ENCODE measurements around the gene OPTN.

Gene OPTN

DNA sequence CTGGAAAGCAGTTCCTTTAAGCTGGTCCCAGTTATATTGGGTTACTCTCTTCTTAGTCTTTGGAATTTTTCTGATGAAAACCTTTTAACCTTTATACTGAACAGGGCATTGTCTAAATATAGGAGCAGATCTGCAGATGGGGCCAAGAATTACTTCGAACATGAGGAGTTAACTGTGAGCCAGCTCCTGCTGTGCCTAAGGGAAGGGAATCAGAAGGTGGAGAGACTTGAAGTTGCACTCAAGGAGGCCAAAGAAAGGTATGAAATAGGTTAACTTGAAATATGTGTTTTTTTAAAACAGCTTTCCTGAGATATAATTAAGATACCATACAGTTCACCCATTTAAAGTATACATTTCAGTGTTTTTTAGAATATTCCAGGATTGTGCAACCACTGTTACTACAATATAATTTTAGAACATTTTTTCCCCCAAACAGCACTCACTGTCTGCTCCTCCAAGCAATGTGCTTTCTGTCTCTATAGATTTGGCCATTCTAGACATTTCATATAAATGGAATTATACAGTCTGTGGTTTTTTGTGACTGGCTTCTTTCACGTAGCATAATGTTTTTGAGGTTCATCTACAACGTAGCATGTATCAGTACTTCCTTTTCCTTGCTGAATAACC lies 18.9 kb downstream of the OPTN start:
- no peaks in the 10 kb centered on the region for H3K9me3 ChIP-seq (ENCODE audit: low read length)
- H3K27ac ChIP-seq (ENCODE audit: low read depth, low read length, poor library complexity, severe bottlenecking), result no peak overlapping the region
- no peaks in the 10 kb centered on the region for H3K4me1 ChIP-seq (ENCODE audit: insufficient read depth, low read length, severe bottlenecking)
- H3K4me3 ChIP-seq (ENCODE audit: low read depth, low read length, poor library complexity, severe bottlenecking), result no peak overlapping the region
- H3K4me2 ChIP-seq (ENCODE audit: low read length), result no peak overlapping the region
- H3K27me3 ChIP-seq (ENCODE audit: insufficient read depth, low read length), result no peaks in the 10 kb centered on the region
- H2AFZ ChIP-seq (ENCODE audit: low read length), result no peak overlapping the region
- no peak overlapping the region for H3K9ac ChIP-seq (ENCODE audit: low read length)
- no peaks in the 10 kb centered on the region for H3K9me2 ChIP-seq (ENCODE audit: low read depth, low read length)
- no peaks in the 10 kb centered on the region for H3F3A ChIP-seq (ENCODE audit: insufficient read depth, low read length)
- no peaks in the 10 kb centered on the region for H3K79me2 ChIP-seq (ENCODE audit: insufficient read depth, low read length)
- no peaks in the 10 kb centered on the region for H3K36me3 ChIP-seq (ENCODE audit: insufficient read depth, low read length)
- H4K20me1 ChIP-seq (ENCODE audit: insufficient read depth, low read length), result no peaks in the 10 kb centered on the region
- no peak for TF ChIP-seq EZH2 (IDR thresholded peaks at IDR 0.05; ENCODE audit: borderline replicate concordance, low read length)
- TF ChIP-seq, protein P1, sequence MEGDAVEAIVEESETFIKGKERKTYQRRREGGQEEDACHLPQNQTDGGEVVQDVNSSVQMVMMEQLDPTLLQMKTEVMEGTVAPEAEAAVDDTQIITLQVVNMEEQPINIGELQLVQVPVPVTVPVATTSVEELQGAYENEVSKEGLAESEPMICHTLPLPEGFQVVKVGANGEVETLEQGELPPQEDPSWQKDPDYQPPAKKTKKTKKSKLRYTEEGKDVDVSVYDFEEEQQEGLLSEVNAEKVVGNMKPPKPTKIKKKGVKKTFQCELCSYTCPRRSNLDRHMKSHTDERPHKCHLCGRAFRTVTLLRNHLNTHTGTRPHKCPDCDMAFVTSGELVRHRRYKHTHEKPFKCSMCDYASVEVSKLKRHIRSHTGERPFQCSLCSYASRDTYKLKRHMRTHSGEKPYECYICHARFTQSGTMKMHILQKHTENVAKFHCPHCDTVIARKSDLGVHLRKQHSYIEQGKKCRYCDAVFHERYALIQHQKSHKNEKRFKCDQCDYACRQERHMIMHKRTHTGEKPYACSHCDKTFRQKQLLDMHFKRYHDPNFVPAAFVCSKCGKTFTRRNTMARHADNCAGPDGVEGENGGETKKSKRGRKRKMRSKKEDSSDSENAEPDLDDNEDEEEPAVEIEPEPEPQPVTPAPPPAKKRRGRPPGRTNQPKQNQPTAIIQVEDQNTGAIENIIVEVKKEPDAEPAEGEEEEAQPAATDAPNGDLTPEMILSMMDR (IDR thresholded peaks at IDR 0.05; ENCODE audit: low read length), result no peak

- H4K20me1 ChIP-seq (ENCODE audit: insufficient read depth, low read length), result no peaks in the 10 kb centered on the region
- no peaks in the 10 kb centered on the region for H3K27me3 ChIP-seq (ENCODE audit: insufficient read depth, low read length)
- no peaks in the 10 kb centered on the region for H3K36me3 ChIP-seq (ENCODE audit: insufficient read depth, low read length)
- no peaks in the 10 kb centered on the region for H3K79me2 ChIP-seq (ENCODE audit: insufficient read depth, low read length)
- H2AFZ ChIP-seq (ENCODE audit: low read length), result no peak overlapping the region
- H3K4me3 ChIP-seq (ENCODE audit: low read depth, low read length, poor library complexity, severe bottlenecking), result no peak overlapping the region
- no peaks in the 10 kb centered on the region for H3F3A ChIP-seq (ENCODE audit: insufficient read depth, low read length)
- H3K27ac ChIP-seq (ENCODE audit: low read depth, low read length, poor library complexity, severe bottlenecking), result no peak overlapping the region
- TF ChIP-seq EZH2 (IDR thresholded peaks at IDR 0.05; ENCODE audit: borderline replicate concordance, low read length), result no peak
- TF ChIP-seq, protein P1 (IDR thresholded peaks at IDR 0.05; ENCODE audit: low read length), result no peak
- no peak overlapping the region for H3K9ac ChIP-seq (ENCODE audit: low read length)
- H3K9me2 ChIP-seq (ENCODE audit: low read depth, low read length), result no peaks in the 10 kb centered on the region
- H3K4me2 ChIP-seq (ENCODE audit: low read length), result no peak overlapping the region
- no peaks in the 10 kb centered on the region for H3K9me3 ChIP-seq (ENCODE audit: low read length)
- no peaks in the 10 kb centered on the region for H3K4me1 ChIP-seq (ENCODE audit: insufficient read depth, low read length, severe bottlenecking)
Observed at GRCh38 chr10:13120786-13121499, 21.0 kb downstream of the OPTN start.

GRCh38 chr10:13121500-13121854 lies 21.5 kb downstream of the OPTN start:
- no peak overlapping the region for H3K4me3 ChIP-seq (ENCODE audit: low read depth, low read length, poor library complexity, severe bottlenecking)
- no peak overlapping the region for H3K9ac ChIP-seq (ENCODE audit: low read length)
- H3K27me3 ChIP-seq (ENCODE audit: insufficient read depth, low read length), result no peaks in the 10 kb centered on the region
- no peak overlapping the region for H3K27ac ChIP-seq (ENCODE audit: low read depth, low read length, poor library complexity, severe bottlenecking)
- no peaks in the 10 kb centered on the region for H4K20me1 ChIP-seq (ENCODE audit: insufficient read depth, low read length)
- no peaks in the 10 kb centered on the region for H3K79me2 ChIP-seq (ENCODE audit: insufficient read depth, low read length)
- H3K9me3 ChIP-seq (ENCODE audit: low read length), result no peaks in the 10 kb centered on the region
- no peak overlapping the region for H2AFZ ChIP-seq (ENCODE audit: low read length)
- no peaks in the 10 kb centered on the region for H3F3A ChIP-seq (ENCODE audit: insufficient read depth, low read length)
- H3K9me2 ChIP-seq (ENCODE audit: low read depth, low read length), result no peaks in the 10 kb centered on the region
- H3K4me1 ChIP-seq (ENCODE audit: insufficient read depth, low read length, severe bottlenecking), result no peaks in the 10 kb centered on the region
- H3K4me2 ChIP-seq (ENCODE audit: low read length), result no peak overlapping the region
- no peaks in the 10 kb centered on the region for H3K36me3 ChIP-seq (ENCODE audit: insufficient read depth, low read length)
- TF ChIP-seq, protein P1 (IDR thresholded peaks at IDR 0.05; ENCODE audit: low read length), result no peak
- TF ChIP-seq EZH2 (IDR thresholded peaks at IDR 0.05; ENCODE audit: borderline replicate concordance, low read length), result no peak

All from OCI-LY1 (cell line).